Smooth muscle cell (in vitro differentiated cells): ENCODE results near the gene RIN3. TPM values are rescaled to one million over a fixed set of nuclear protein-coding genes. Genes with fewer than 3 reads are reported as not detected.

Experiments used
- DNase-seq: peaks from one replicate; lab custom pipeline; 2025; ENCODE audit not compliant: unreplicated experiment; lab: John Stamatoyannopoulos, UW
- H2AFZ ChIP-seq: fragments of 200-600 bp; sonication (generic); 2 replicates; pipeline ENCODE4 v1.6.0; 2016; ENCODE audit warnings: antibody characterized with exemption, low read depth, mild to moderate bottlenecking
- H3F3A ChIP-seq: fragments of 200-600 bp; sonication (generic); 2 replicates; pipeline ENCODE4 v1.6.0; 2017; ENCODE audit warnings: antibody characterized with exemption, low read depth
- H3K27ac ChIP-seq: fragments of 200-600 bp; sonication (generic); 2 replicates; pipeline ENCODE4 v1.5.1; 2016; ENCODE audit warnings: low read depth, mild to moderate bottlenecking
- H3K27me3 ChIP-seq: fragments of 200-600 bp; sonication (generic); 2 replicates; pipeline ENCODE4 v1.6.1; 2016; ENCODE audit warnings: low read depth, mild to moderate bottlenecking
- H3K36me3 ChIP-seq: fragments of 200-600 bp; sonication (generic); 2 replicates; pipeline ENCODE4 v1.5.1; 2016; ENCODE audit warnings: low read depth
- H3K4me1 ChIP-seq: fragments of 200-600 bp; sonication (generic); 2 replicates; pipeline ENCODE4 v1.5.1; 2016; ENCODE audit warnings: low read depth
- H3K4me2 ChIP-seq: fragments of 200-600 bp; sonication (generic); 2 replicates; pipeline ENCODE4 v1.6.0; 2016; ENCODE audit warnings: mild to moderate bottlenecking
- H3K4me3 ChIP-seq: fragments of 200-600 bp; sonication (generic); 2 replicates; pipeline ENCODE4 v1.5.1; 2016; ENCODE audit warnings: mild to moderate bottlenecking
- H3K79me2 ChIP-seq: fragments of 200-600 bp; sonication (generic); 2 replicates; pipeline ENCODE4 v1.6.0; 2016; ENCODE audit warnings: low read depth, mild to moderate bottlenecking
- H3K9ac ChIP-seq: fragments of 200-600 bp; sonication (generic); 2 replicates; pipeline ENCODE4 v1.6.0; 2016; ENCODE audit warnings: low read depth
- H3K9me3 ChIP-seq: fragments of 200-600 bp; sonication (generic); replicated peaks from 2 replicates; pipeline ENCODE4 v1.5.1; 2016; ENCODE audit warnings: low read depth
- H4K20me1 ChIP-seq: fragments of 200-600 bp; sonication (generic); 2 replicates; pipeline ENCODE4 v1.6.0; 2016; ENCODE audit warnings: low read depth
- WGBS: methylation state at CpG from one replicate; pipeline ENCODE4 v1.1.7; 2016; ENCODE audit warnings: low lambda C conversion rate; 5-methylcytosine and 5-hydroxymethylcytosine counted together
- polyA plus RNA-seq: library from polyadenylated mRNA; unstranded; fragments of >200 nt; fragmentation: Nextera tagmentation; extraction: Ambion mirVana; gene quantifications from 2 replicates; pipeline ENCODE4 v1.2.1, GENCODE V29; 2016
- total RNA-seq: library from RNA; depleted of rRNA; stranded (reverse); fragments of >200 nt; gene quantifications from 2 replicates; pipeline ENCODE4 v1.2.3, GENCODE V29; 2014
- TF ChIP-seq, protein P1 (sequence below): fragments of 200-600 bp; sonication (generic); IDR thresholded peaks from 2 replicates; pipeline ENCODE4 v1.5.1; 2017; ENCODE audit warnings: borderline replicate concordance, mild to moderate bottlenecking, antibody characterized with exemption; ENCODE audit not compliant: insufficient read depth, poor library complexity, severe bottlenecking

RIN3 gene
- total and polyA plus RNA-seq, 2 experiments from 2014 or later = 2.7 to 3.8 TPM

DNA sequence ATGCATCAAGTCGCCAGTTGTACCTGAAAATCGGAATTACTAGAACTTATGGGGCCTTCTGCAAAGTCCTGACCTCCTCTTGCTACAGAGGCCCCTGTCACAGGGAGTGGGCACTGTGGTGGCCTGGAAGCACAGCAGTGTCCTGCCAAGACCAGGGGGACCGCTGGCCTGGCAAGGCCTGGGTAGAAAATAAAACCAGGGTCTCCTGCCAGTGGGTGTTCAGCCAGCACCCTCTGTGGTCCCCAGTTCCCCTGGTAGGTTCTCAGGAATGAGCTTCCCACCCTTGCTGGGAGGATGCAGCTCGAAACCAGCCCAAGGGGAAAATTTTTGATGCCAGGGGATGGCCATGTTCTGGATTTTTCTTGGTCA is 43.9 kb downstream of the RIN3 start:
- Histone ChIP-seq H4K20me1 (no peaks in the 10 kb centered on the region), H3K27me3 (no peaks in the 10 kb centered on the region), H3K4me2 (no peak overlapping the region), H3K9ac (no peak overlapping the region), H3K9me3 (no peaks in the 10 kb centered on the region), H3K4me1 (no peaks in the 10 kb centered on the region), H2AFZ (no peak overlapping the region), H3K79me2 (no peaks in the 10 kb centered on the region), H3F3A (no peaks in the 10 kb centered on the region), H3K4me3 (no peak overlapping the region), H3K27ac (no peak overlapping the region), H3K36me3 (no peaks in the 10 kb centered on the region)
- TF ChIP-seq, protein P1, sequence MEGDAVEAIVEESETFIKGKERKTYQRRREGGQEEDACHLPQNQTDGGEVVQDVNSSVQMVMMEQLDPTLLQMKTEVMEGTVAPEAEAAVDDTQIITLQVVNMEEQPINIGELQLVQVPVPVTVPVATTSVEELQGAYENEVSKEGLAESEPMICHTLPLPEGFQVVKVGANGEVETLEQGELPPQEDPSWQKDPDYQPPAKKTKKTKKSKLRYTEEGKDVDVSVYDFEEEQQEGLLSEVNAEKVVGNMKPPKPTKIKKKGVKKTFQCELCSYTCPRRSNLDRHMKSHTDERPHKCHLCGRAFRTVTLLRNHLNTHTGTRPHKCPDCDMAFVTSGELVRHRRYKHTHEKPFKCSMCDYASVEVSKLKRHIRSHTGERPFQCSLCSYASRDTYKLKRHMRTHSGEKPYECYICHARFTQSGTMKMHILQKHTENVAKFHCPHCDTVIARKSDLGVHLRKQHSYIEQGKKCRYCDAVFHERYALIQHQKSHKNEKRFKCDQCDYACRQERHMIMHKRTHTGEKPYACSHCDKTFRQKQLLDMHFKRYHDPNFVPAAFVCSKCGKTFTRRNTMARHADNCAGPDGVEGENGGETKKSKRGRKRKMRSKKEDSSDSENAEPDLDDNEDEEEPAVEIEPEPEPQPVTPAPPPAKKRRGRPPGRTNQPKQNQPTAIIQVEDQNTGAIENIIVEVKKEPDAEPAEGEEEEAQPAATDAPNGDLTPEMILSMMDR = no peak
- no peak for DNase-seq
- WGBS = 96% methylated on average over 4 of the region's 4 CpGs

DNA sequence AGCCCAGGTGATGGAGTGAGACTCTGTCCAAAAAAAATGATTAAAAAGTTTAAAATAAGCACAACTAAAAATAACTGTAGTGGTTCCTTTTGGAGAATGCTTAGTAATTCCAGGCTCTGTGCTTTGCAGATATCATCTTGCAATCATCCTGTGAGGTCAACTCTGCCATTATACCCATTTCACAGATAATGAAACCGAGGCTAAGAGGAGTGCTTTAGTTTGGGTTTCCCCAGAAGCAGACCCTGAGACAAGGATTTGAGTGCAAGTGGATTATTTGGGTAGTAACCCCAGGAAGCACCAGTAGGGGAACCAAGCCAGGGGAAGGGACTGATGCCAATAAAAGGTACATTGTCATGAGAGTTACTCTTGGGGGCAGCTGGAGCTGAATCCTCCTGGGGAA is 44.7 kb downstream of the RIN3 start:
- no peaks in the 10 kb centered on the region for H3K4me1 ChIP-seq
- no peak overlapping the region for H2AFZ ChIP-seq
- 98% methylated on average over 1 of the region's 1 CpG for WGBS
- H3K4me3 ChIP-seq = no peak overlapping the region
- no peak for DNase-seq
- H3K79me2 ChIP-seq = no peaks in the 10 kb centered on the region
- H3K27me3 ChIP-seq = no peaks in the 10 kb centered on the region
- TF ChIP-seq, protein P1 = no peak
- H3K9me3 ChIP-seq = no peaks in the 10 kb centered on the region
- no peaks in the 10 kb centered on the region for H3K36me3 ChIP-seq
- H3K4me2 ChIP-seq = no peak overlapping the region
- no peak overlapping the region for H3K27ac ChIP-seq
- no peaks in the 10 kb centered on the region for H4K20me1 ChIP-seq
- no peak overlapping the region for H3K9ac ChIP-seq
- no peaks in the 10 kb centered on the region for H3F3A ChIP-seq

DNA sequence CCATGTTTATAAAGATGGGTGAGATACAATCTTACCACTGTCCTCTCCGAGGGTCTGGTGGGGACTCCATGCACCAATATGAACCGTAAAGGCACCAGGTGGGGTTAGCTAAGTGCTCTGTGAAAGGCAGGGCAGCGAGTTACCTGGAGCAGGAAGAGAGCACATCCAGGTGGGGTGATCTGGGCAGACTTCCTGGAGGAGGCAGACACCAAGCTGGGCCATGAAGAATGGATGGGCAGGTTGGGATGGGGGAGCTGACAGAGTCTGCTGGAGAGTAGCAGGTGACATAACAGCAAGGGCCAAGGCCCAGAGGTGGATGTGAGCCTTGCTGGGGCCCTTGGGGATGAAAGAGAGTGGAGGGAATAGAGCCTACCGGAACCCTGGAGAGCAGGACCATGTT is 45.9 kb downstream of the RIN3 start:
- no peaks in the 10 kb centered on the region for H3K36me3 ChIP-seq
- no peaks in the 10 kb centered on the region for H3K9me3 ChIP-seq
- no peak overlapping the region for H2AFZ ChIP-seq
- H3K27ac ChIP-seq = no peak overlapping the region
- H3K27me3 ChIP-seq = no peaks in the 10 kb centered on the region
- DNase-seq = no peak
- H3K79me2 ChIP-seq = no peaks in the 10 kb centered on the region
- no peaks in the 10 kb centered on the region for H3F3A ChIP-seq
- H3K9ac ChIP-seq = no peak overlapping the region
- no peak overlapping the region for H3K4me2 ChIP-seq
- H3K4me1 ChIP-seq = no peaks in the 10 kb centered on the region
- TF ChIP-seq, protein P1 = no peak
- H3K4me3 ChIP-seq = no peak overlapping the region
- 97% methylated on average over 4 of the region's 4 CpGs for WGBS
- no peaks in the 10 kb centered on the region for H4K20me1 ChIP-seq

GRCh38 chr14:92560106-92560865 is 46.7 kb downstream of the RIN3 start:
- H3K4me3 ChIP-seq = no peak overlapping the region
- H2AFZ ChIP-seq = no peak overlapping the region
- no peaks in the 10 kb centered on the region for H3K27me3 ChIP-seq
- no peaks in the 10 kb centered on the region for H3K79me2 ChIP-seq
- no peak overlapping the region for H3K4me2 ChIP-seq
- TF ChIP-seq, protein P1 = no peak
- no peaks in the 10 kb centered on the region for H3K36me3 ChIP-seq
- H3K9me3 ChIP-seq = no peaks in the 10 kb centered on the region
- H3K9ac ChIP-seq = no peak overlapping the region
- no peak overlapping the region for H3K27ac ChIP-seq
- H3K4me1 ChIP-seq = no peaks in the 10 kb centered on the region
- H4K20me1 ChIP-seq = no peaks in the 10 kb centered on the region
- H3F3A ChIP-seq = no peaks in the 10 kb centered on the region
- WGBS = 94% methylated on average over 15 of the region's 15 CpGs
- DNase-seq = no peak
